ENCODE results near the gene PKM.

The PKM gene

DNA sequence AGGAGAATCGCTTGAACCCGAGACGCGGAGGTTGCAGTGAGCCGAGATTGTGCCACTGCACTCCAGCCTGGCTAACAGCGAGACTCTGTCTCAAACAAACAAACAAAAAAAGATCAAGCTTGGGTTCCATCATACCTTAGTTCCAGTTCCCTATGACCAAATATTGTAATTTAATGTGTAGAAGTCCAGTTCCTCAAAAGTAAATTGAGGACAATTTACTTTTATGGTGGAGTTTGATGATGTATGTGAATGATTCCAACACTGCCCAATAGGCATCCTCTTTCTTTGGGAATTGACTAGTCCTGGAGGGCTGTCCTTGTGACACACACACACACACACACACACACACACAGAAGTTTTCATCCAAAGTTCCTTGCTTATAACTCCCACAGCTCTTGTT lies 2.8 kb upstream of the PKM start:
- no peak for DNase-seq

DNA sequence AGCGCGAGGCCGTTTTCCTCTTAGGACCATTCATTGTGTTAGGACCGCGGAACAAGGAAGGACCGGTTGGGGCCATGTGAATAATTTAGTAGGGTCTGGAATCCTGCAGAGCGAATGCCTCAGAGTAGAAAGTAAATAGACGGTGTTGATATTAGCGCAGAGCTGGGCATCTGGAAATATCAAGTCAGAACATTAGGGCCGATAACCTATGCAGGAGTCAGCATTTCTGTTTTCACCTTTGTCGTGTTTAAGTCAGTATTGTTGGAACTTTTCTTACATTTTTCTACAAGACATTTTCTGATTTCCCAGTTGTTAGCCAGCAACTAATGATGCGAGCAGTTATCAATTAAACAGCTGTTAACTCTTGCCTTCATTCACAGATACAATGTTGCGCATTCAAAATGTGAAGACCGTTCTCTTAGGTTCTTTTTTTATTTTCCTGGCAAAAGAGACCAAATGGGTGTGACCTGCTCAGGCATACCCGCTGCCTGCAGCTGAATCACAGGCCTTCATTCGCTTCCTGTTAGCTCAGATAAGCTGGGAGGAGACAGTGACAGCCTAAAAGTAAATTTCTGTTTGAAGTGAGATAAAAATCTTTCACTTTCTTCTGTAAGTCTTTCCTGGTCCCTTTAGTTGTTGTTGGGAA lies 966 bp upstream of the PKM start:
- no peak for DNase-seq

GRCh38 chr15:72230197-72231065 lies 559 bp downstream of the PKM start:
- peak; percentile 82 for DNase-seq

GRCh38 chr15:72229947-72230196 lies 1.1 kb downstream of the PKM start:
- DNase-seq, result no peak

DNA sequence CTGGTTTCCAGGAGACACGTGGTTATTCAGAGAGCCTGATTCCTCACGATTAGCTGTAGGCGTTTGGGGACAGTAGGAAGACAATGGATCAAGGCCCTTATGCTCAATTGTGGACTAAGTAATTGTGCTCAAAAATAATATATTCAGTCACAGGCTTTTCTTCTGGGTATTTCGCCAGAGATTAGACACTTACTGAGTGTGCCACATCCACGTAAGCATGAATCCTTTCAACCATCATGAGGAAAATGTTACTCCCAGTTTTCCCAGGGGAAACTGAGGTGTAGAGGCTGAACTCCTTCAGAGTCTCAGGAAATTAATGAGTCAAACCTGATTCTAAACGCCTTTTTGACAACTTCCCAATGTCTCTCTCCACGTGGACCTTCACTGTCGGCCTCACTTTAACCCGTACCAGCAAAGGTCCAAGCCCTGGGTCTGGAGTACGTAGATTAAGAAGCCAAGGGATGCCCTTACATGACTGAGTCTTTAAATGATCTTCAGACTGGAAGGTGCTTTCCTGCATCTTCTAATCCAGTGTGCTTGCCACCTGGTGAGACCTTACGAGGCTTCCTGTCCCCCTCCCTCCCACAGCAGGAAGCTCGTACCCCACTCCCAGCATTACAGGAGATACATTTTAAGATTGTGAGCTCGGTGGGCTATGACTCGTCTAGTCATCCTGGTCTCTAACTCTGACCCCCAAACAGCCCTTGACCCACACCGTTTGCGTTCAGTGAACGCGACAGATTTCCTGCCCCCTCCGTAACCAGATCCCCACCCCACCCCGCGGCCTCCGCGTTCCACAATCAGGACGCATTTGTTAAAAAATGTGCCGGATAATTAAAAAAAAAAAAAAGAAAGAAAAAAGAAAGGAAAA lies 1.7 kb downstream of the PKM start:
- DNase-seq, result no peak

- no peak for DNase-seq
These were observed 3.3 kb downstream of the PKM start for GRCh38 chr15:72227720-72228119.

- peak; percentile 51 for DNase-seq
These were observed 3.8 kb downstream of the PKM start for GRCh38 chr15:72227192-72227586.

DNA sequence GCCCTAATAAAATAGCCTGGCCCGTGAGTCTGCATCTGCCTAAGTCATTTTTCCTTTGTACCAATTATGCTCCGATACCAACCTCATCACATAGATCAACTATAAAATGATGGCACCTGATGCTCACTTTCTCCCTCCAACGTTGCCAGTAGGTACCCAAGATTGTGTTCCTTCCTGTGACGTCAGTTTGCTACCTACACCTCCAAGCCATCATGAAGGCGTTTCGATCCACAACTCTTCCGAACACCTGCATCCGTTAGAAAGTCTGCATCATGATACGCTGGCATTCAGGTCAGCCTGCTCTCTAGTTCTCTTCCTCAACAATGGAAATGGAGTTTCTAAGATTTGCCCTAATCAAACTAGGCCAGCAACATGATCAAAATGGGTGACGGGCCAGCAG lies 7.7 kb downstream of the PKM start:
- no peak for DNase-seq

DNA sequence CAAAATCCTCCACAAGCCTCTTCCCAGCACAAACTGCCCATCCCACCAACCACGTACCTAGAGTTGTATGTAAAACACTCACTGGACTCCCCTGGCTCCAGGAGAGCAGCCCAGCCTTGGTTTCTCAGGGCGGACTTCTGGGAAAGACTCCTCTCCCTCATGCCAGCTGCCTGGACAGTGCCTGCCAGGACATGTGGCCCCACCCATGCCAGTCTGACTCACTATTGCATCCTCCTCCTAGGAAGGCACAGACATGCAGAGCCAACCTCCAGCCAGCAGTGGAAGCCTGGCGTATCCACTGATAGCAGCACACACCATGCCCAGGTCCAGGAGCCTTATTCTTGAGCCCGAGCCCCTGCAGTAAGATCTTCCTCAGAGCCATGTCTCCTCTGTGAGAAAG lies 8.6 kb downstream of the PKM start:
- DNase-seq, result no peak

- no peak for DNase-seq
These were observed 10.3 kb downstream of the PKM start for GRCh38 chr15:72220687-72221086.

- DNase-seq, result no peak
These were observed 13.8 kb downstream of the PKM start for GRCh38 chr15:72217216-72217615.

DNA sequence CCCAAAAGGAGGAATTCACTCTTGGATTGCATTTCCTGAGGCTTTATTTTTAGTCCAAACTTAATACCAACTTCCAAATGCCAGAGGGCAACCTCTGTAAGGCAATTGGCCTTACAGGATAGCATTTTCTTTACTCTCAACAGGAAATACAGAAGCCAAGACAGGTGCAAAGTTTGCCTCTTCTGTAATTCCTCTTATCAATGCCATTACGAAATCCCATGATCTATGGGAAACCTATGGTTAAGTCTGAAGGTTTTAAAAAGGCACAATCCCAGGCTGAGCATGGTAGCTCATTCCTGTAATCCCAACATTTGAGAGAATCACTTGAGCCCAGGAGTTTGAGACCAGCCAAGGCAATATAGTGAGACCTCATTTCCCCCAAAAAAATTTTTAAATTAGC lies 14.9 kb downstream of the PKM start:
- no peak for DNase-seq

- no peak for DNase-seq
These were observed 23.4 kb downstream of the PKM start for GRCh38 chr15:72207558-72208085.

- DNase-seq, result no peak
These were observed 24.4 kb downstream of the PKM start for GRCh38 chr15:72206677-72207000.

DNA sequence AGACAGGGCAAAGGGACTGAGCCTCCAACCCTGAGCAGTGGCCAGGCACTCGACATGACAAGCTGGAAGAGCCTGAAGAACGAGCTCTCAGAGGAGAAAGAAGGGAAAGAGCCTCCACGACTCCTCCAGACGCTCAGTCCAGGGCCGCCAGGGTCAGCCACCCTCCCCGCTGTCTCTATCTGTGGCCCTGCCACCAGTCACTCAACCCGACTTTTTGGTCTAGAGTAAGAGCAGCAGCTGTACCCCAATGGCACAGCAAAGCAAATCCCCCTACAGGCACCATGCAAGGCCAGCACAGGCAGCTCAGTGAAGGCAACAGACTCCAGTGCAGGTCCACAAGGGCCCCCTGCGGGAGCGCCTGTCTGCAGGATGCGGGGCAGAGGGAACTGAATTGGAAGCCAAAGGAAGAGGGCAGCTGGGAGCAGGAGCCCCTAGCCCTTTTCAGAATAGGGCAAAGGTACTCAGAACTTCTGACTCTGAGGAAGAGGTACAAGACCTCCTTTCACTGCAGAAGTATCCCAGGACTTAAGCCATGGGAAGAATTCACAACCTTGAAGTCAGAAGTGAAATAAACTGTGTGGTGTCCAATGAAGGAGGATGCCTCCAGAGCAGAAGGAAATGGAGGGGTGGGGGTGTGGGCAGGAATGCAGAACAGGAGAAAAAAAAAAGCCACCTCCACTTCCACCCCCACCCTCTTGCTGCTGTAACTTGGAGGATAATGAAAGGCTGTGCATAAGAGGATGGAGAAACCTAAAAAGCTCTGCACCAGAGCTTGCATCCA lies 24.9 kb downstream of the PKM start:
- no peak for DNase-seq

GRCh38 chr15:72205273-72205672 lies 25.7 kb downstream of the PKM start:
- no peak for DNase-seq

GRCh38 chr15:72203507-72203837 lies 27.5 kb downstream of the PKM start:
- DNase-seq, result no peak

- DNase-seq, result no peak
These were observed 28.0 kb downstream of the PKM start for GRCh38 chr15:72202801-72203506.

- DNase-seq, result no peak
These were observed 28.7 kb downstream of the PKM start for GRCh38 chr15:72202302-72202701.

GRCh38 chr15:72201391-72201921 lies 29.5 kb downstream of the PKM start:
- no peak for DNase-seq

DNA sequence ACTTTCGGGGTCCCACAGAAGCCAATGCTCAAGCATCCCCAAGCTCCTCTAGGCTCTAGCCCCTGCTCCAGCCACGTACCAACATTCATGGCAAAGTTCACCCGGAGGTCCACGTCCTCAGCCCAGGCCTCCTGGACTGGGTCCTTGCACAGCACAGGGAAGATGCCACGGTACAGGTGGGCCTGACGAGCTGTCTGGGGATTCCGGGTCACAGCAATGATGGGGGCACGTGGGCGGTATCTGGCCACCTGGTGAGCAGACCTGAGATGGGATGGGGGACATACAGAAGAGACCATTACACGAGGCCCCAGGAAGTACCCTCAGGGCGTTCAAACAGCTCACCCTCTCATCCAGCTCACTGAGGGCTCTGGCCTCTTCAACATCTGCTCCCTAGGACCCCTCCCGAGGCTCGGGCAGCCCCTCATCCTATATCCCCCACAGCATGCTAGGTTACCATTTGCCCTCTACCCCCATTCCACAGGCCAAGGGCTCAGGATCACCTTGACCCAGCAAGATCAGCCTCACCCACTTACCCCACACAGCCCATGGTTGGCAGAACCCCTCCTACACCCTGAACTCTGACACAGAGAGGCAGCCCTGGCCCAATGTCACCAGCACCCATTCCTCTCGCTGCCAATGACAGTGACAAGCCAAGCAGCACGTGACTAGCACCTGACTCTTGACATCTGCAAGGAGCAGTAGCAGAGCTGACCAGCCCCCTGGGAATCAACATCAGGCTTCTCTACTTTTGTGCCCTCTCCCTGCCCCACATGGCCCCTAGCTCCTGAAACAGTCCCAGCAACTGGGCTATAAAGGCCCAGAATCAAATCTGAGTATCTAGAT lies 30.4 kb downstream of the PKM start:
- DNase-seq, result no peak
